Sigmoid colon (tissue), 4 donors: ENCODE results near the gene PRKN.

Experiments used
- CTCF ChIP-seq, 4 experiments: fragments of 450-650 bp in 3 of 4; fragments of 200-600 bp in 1 of 4; IDR thresholded peaks; one replicate each; pipeline ENCODE4 v1.5.1; 2016 to 2019; ENCODE audit warnings: antibody characterized with exemption in 4 of 4, mild to moderate bottlenecking in 3 of 4, moderate library complexity in 2 of 4
- POLR2AphosphoS5 ChIP-seq, 4 donors: sonication (generic); formaldehyde crosslinking; IDR thresholded peaks; one replicate each; pipeline ENCODE4 v1.6.1; 2017; ENCODE audit warnings: antibody characterized with exemption in 4 of 4

- no peak for TF ChIP-seq CTCF (IDR thresholded peaks at IDR 0.05)
- no peak for TF ChIP-seq POLR2AphosphoS5 (IDR thresholded peaks at IDR 0.05)
These were observed 311.3 kb downstream of the PRKN start for GRCh38 chr6:162416307-162416706.
